Body of pancreas (tissue), 2 donors: ENCODE results near the gene LRRFIP2. TPM values are rescaled to one million over a fixed set of nuclear protein-coding genes. Genes with fewer than 3 reads are reported as not detected.

ENCODE experiments used
- small RNA-seq: library from RNA; depleted of rRNA; stranded (forward); fragments of <200 nt; gene quantifications from one replicate; pipeline ENCODE3, GENCODE V24; 2016
- total RNA-seq, 2 donors: library from RNA; depleted of rRNA; stranded (reverse); fragments of >200 nt; gene quantifications; one replicate each; pipeline ENCODE4 v1.1.0, GENCODE V29; 2016

Gene LRRFIP2
- total RNA-seq, 2 donors from 2014 or later = 23.4 to 56.6 TPM

Small RNA genes within 50 kb of the gene (small RNA-seq; reads per million reads assigned to genes)
- gene RF00019 = not detected
- not detected for gene RNU6-1301P

Other genes starting within 250 kb of the LRRFIP2 start
- 1 to 10 TPM; 3.6 to 7.8 TPM for gene TRANK1, start 229.5 kb downstream of the LRRFIP2 start, total RNA-seq
- 10 to 100 TPM in 1 of 2 donors, 1 to 10 TPM in 1; 9.1 to 10.9 TPM for gene EPM2AIP1, start 181.5 kb downstream of the LRRFIP2 start, total RNA-seq
- 10 to 100 TPM; 16.9 to 38.9 TPM for gene MLH1, start 181.1 kb downstream of the LRRFIP2 start, total RNA-seq
- 10 to 100 TPM; 58.4 to 99.2 TPM for gene GOLGA4, start 68.7 kb upstream of the LRRFIP2 start, total RNA-seq